ENCODE data around the gene ESR1.
A peak's percentile ranks its signal among the peaks of the same experiment; 100 is the strongest.
"Not testable (repeated sequence)": the region's sequence is repeated elsewhere in the genome, so short reads cannot be mapped to it uniquely, and the experiment has no call there.

Gene ESR1

DNA sequence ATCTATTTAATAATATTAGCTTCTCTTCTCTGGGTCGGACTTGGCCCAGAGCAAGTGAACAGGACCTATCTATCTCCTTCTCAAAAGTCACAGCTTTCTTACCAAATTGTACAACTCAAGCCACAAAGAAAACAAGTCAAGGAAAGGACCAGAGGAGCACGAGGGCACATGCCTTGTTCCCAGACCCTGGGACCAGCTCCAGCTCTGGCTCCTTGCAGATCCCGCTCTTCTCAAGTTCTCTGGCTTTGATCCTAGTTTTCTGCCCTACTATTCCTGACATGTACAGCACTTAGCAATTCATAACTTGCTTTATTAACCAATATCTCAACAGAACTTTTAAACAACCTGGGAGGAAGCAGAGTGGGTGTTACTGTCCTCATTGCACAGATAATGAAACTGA, 185.9 kb downstream of the ESR1 start:
- no peak for DNase-seq

DNA sequence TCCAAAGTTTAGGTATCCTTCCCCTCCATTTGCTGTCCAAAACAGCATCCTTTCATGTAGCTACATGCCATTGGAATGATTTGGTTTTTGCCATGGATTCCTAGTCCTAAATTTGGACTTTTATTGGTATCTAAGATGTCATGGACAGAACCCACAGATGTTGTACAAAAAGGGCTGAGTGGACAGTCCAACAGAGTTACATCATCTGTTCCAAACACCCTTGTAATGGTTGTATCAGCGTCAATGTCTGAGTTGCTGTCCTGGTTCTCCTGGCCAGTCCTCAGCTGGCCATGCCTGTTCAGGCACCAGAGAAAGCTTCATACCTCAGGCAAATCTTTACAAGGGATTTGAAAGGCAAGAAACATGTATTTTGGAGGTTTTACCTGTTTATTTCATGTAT, 191.3 kb downstream of the ESR1 start:
- no peak for DNase-seq

DNA sequence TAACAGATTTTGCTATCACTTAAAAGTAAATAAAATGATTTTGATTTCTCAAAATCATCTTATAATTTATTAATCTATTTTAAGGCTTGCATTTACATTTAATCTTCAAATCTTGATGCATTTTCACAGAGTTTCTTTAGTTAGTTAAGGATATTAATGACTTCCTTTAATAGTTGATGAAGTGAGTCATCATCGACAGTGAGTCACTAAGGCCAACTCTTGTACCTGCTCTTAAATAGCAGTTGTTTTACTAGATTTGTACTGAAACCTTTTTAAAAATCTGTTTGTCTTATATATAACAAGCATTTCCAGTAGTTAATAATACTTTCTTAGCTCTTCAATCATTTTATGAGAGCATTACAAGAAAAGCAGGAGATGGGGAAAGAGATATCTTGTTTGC, 191.7 kb downstream of the ESR1 start:
- DNase-seq, result no peak

DNA sequence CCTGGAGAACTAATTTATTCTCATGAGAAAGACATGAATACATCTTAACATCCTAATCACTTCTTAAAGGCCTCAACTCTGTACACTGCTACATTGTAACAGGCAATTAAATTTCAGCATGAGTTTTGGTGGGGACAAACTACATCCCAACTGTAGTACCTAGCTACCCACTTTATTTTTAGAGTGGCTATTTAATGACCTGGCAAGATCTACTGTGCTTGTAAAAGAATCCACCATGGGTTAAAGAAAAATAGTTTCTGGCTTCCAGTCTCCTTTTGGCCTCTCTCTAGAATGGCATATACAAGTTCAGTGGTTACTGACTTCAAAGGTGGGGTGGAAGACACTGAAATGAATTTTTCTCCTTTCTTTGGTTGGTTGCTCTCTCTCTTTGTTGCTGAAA, 193.9 kb downstream of the ESR1 start:
- DNase-seq, result no peak

DNA sequence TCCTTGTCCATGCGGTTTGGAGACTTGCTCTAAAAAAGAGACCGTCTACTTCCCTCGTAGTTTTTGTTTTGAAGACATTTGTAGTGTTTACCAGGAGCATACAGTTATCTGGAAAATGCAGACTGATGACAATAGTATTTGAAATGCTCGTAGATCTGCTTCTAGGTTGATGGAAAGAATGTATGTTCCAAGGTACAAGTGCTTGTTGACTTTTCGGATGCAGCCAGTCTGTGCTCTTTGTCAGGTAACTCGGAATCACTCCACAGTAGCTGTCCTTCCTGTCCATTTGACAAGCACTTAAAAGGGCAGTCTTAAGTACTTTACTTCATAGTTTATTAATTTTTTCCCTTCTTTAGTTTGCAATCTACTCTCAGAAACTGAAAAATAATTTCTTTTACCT, 194.8 kb downstream of the ESR1 start:
- DNase-seq, result no peak

DNA sequence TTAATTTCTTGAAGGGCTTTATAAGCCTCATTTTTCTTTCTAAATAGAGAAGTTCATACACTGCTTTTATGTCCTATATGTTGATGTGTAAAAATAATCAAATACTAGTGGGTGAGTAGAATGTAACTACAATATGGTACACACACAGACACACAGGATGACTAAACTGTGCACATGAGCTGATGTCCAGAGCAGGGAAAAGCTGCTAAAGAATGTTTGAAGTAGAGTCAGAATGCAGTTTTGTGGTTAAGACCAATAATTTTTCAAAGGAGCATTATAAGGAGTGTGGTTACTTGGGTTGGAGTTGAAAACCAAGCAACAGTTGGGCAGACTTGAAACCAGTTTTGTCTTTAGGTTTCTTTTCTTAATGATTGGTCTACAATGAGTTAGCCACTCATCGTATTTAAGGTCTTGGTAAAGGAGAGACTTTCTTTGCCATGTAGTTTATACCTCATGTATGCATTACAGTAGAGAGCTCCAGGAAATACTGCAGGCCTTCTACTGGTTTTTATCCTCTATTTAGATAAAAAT, 196.6 kb downstream of the ESR1 start:
- no peak for DNase-seq

DNA sequence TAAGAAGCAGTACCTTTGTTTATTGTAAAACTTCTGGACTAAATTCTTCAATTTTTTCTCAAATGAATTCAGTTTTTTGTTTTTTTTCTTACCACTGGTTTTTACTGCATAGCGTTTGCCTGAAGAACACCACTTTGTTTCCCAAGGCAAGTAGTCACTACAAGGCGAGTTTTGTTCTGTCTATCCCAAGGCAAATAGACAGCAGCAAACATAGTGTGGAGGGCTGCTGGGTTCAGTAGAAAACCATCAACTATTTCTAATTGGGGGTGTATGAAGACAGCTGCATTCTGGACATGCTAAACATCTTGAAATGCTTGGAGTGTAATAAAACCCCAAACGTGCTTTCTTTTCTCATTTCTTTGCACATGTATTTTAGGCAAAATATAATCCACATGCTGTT, 197.4 kb downstream of the ESR1 start:
- DNase-seq, result no peak

DNA sequence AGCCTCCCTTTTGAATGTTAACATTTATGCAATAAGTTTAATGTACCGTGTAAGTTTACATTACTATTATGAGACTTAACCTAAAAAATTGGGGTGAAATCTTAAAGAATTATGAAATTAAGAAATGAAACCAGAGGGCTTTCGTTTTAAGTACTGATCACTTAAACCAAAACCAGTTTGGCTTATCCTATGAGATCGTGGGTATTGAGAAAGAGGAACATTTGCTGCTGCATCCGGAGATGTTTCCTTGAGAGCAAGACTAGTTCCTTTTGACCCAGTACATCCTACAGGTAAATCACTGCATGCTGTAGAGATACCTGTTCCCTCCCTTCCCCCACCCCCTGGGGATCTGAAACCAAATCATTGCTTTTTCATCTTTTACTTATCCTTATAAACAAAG, 201.3 kb downstream of the ESR1 start:
- DNase-seq, result no peak

DNA sequence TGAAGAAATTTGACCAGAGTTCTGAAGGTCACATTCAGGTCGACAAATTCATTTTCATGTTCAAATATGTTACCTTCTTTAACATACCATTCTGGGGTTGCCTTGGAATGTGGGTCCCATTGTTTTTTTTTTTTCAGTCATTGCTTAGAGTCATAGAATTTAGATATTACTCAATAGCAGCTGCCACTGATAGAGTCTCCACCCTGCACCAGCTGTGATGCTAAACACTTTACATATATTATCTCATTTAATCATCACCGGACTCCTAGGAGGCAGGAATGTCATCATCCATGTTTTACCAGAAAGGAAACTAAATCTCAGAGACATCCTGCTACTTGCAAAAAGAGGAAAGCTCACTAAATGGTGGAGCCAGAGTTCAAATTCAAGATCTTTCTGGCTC, 204.7 kb downstream of the ESR1 start:
- no peak for DNase-seq

DNA sequence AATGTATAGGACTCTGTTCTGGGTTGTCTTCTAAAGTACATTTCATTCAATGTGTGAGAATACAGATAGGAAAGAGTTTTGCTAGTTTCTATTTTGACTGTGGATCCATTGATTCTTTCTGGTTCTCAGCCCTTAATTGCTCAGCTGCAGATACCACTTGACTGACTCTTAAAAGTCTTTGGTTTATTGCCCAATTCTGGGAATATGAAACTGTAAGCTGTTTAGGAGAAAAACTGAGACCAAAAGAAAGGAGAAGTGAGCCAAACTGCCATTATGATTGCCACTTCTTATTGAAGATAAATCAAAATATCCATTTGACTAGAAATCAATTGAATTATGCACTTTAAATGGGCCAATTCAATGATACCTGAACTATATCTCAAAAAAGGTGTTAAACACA, 211.4 kb downstream of the ESR1 start:
- DNase-seq, result no peak

DNA sequence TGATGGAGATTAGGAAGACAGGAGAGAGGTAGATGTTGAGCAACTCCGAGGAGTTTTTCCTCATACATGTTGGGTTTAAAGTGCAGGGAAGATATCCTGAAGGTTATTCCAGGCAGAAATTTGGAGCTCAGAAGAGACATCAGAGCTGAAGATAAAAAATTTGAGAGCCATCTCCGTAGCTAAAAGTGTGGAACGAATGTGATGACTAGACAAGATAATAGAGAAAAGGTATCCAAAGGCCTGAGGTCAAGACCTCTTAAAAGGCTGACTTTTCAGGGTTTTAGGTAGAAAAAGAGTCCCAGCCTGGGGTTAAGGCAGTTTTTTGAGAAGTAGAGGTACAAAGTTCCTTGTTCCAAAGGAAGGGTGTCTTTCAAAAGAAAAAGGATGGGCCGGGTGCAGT, 214.8 kb downstream of the ESR1 start:
- no peak for DNase-seq

DNA sequence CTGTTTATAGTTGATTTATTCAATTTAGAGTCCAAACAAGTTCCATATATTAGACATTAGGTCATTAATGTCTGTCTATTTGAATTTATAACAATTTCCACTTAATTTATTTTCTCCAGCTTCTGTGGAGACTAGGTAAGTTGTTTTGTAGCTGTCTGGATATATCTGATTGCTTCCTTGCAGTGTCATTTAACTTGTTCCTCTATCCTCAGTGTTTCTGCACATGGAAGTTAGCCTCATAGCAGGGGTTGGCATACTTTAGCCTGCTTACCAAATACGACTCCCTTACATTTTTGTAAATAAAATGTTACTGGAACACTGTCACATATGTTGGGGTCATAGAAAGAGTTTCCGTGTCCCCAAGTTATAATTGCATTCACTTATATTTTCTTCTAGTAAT, 216.1 kb downstream of the ESR1 start:
- no peak for DNase-seq

DNA sequence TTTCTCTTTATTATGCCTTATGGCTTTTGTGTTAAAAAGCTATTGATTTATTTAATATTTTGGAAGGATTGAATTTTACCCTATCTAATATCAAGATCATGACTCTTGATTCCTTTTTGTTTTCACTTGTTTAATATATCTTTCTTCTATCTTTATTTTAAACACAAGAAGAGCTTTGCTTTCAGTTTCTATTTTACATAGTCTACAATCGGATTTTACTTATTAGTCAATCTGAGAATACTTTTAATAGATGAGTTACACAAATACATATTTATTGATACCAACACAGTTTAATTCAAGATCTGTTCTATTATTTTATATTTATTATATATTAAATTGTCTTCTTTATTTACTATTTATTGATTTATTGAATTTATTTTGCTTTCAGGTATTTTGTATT, 218.8 kb downstream of the ESR1 start:
- DNase-seq, result no peak

DNA sequence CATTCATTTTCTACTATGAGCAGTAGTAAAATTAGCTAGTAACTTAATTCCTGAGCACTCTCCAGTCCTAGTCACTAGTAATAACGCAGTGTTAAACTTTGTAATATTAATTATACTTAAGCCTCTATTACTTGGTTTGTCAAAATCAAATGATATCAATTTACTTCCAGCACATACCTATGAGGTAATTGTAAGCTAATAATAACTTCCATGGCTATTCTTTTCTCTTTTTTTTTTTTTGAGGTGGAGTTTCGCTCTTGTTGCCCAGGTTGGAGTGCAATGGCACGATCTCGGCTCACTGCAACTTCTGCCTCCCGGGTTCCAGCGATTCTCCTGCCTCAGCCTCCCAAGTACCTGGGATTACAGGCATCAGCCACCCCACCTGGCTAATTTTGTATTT, 219.3 kb downstream of the ESR1 start:
- DNase-seq, result not testable (repeated sequence)

DNA sequence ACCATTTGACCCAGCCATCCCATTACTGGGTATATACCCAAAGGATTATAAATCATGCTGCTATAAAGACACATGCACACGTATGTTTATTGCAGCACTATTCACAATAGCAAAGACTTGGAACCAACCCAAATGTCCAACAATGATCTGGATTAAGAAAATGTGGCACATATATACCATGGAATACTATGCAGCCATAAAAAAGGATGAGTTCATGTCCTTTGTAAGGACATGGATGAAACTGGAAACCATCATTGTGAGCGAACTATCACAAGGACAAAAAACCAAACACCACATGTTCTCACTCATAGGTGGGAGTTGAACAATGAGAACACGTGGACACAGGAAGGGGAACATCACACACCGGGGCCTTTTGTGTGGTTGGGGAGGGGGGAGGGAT, 226.3 kb downstream of the ESR1 start:
- DNase-seq, result not testable (repeated sequence)

DNA sequence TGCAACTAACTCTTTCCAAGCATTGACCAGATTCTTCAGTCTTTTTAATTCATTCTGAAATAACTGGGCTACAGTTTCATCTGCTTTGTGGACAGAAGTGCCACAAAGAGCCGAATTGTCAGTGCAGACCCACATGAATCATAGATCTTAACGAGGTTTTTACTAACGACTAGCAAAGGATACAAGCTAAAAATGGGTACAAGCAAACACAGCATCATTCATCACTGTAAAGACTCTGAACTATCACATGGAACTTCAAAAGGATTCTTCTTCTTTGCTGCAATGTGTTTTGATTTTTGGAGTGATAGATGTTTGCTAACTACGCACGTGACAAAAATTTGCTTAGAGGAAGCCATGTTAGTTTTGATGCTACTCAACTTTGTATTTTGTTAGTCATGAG, 227.1 kb downstream of the ESR1 start:
- no peak for DNase-seq

DNA sequence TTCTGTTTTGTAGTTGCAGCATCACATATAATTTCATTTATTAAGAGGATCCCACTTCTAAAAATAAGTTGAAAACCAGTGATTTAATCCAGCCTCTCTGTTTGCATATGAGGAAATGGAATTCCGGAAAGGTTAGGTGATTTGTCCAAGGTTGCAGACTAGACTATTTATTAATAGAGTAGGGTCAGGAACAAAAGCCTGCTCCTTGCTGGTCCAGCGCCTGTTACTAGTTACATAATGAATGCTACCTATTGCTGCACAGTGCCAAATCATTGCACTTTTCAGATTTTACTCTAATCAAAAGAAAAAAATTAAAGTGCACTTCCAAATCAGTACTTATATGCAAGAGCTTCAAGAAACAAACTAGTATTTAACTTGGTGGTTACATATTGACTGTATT, 238.6 kb downstream of the ESR1 start:
- DNase-seq, result no peak

DNA sequence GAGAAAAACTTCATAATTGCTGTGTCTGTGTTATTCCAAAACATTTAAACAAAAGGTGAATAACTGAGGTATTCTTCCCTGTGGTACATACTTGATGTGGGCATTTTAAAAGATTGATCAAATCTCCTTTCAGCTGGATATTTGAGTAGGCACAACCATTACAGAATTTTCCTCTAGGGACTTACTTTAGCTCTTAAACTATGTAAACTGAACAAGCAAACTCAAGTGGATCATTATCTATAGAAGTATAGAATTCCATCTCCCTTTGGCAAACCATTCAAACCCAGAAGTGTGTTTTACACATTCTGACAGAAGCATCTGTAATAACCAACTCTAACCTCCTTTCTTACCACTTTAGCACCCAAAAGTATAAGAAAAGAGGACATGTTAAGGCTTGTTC, 241.4 kb downstream of the ESR1 start:
- no peak for DNase-seq

DNA sequence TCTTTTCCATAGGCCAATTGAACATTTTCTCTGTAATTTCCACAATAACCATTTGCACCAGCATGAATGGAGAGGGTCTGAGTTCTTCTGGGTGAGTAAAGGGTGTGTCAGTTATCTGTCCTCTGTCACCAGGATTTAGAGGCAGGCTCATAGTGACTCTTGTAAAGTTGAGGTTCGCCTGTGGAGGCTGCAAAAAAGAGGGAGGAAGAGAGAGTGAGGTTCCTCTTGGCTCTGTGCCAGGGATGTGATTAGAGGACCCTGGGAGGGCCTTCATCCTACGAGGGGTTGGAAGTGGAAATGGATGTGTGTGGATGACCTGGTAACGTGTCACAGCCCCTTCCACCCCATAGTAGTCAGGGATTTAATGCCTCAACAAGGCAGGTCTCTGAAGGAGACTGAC, 242.0 kb downstream of the ESR1 start:
- DNase-seq, result no peak

DNA sequence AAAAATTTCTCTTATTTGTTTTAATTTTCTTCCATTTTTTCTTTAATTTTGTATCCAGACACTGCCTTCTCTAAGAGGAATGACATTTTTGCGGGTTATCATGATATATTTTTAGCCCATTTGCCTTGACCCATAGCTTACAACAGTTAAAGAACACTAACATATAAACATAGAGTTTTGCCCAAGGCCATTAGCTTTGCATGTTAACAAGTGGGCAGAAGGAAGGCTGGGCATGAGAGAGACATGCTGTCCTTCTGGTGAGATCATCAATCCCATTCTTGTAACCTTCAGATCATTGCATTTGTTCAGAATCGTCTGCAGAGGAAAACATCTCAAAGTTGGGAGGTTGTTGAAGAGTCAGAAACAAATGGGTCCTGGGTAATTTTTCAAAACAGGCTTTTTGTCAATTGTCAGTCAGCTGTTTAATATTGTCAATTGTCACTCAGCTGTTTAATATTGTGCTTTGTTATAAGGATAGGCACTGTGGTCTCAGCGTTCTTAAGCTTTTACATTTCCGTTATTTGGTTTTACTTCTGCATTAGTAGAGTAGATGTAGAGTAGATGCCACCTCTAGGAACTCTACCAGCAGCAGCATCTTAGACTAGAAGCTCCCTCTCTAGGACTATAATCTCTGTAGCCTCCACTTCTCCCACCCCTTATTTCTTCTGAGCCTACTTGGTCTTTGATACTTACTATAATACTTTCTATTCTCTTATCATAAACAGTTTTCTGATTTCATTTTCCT, 243.1 kb downstream of the ESR1 start:
- DNase-seq, result no peak

DNA sequence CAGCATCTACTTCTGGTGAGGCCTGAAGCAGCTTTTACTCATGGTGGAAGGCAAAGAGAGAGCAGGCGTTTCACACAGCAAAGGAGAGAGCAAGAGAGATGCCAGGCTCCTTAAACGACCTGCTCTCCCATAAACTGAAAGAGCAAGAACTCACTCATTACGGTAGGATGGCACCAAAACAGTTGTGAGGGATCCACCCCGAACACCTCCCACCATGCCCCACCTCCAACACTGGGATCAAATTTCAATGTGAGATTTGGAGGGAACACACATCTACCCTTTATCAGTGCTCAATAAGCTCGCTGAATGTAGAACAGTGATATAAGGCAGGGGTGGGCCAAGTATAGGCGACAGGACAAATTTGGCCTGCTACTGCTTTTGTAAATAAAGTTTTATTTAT, 244.6 kb downstream of the ESR1 start:
- DNase-seq, result no peak

DNA sequence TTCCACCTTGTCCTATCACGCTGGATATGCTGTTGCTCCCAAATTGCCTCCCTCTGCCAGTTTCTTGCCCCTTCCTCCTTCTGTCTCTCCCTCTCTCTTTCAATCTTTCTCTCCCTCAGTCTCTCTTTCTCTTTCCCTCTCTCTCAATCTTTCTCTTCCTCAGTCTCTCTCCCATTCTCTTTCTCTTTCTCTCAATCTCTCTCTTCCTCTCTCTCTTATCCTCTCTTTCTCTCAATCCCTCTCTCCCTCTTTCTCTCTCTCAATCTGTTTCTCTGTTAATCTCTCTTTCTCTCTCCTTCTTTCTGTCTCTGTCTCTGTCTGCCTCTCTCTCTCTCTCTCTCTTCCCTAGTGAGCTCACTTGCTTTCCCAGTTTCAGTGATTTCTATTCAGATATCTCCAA, 245.8 kb downstream of the ESR1 start:
- no peak for DNase-seq

DNA sequence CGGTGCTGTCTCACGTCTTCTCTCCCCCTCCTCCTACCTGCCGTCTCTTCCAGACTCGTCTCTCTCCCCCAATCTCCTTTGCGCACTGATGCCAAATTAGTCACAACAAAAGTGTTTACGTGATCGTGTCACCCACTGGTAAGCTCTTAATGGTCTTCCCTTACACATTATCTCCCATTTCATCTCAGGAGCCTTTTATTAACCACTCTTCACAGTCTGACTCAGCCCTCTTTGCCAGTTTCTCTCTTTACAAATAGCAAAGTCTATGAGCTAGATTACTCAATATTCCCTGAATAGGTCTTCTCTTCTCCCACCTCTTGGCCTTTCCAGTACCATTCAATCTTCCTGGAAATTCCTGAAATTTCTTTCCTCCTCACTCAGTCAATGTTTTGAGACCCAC, 247.0 kb downstream of the ESR1 start:
- peak; percentile 75 for DNase-seq

DNA sequence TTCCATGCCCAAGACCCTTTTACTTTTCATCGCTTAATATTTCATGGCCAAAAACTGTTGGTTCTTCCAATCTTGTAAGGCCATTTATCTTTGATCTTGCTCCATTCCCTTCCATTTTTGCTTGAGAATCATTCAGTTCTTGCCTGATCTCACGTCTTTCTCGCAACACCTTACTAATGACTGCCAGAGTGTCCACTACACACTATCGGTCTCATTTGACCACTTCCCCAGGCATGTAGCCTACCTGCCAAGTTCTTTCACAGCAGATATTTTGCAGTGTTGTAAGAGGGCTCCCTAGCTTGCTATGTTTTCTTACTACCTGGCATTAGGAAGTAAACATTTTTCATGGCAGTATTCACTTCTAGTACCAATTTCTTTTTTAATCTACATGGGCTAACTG, 248.0 kb downstream of the ESR1 start:
- DNase-seq, result no peak

DNA sequence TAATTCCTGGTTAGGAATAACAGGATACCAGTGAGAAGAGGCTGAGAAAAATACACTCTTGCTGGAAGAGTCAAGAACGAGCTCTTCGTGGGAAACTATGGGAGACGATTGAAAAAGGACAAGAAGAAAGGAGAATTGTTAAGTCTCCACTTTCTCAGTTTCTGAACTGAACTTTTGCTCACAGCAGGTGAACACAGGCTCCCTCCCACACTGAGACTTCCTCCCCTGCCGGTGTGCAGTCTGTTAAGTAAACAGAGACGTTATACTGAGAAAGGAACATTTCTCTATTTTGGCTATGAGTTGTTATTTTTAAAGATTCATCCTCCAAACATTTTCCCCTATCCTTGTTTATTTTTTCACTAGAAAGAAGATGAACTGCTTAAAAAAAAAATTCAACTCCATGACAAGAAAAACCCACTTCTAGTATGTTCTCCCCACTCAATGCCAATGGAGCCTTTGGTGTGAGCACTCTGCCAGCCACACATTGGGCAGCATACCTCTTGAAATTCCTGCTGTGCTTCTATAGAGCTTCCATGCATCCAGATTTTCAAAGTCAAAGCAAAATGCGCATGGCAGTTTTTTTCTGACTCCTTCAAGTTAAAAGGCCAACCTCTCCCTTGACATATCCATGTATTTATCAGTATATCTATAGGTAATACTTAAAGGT, 250.5 kb downstream of the ESR1 start:
- DNase-seq, result no peak

All from NCI-H226 (cell line).